GM18873 (cell line): ENCODE results near the gene PAOX.

ENCODE experiments used
- ATAC-seq: cut with Tn5 transposase; IDR thresholded peaks from one replicate; pipeline ENCODE4 v1.9.1; 2021; ENCODE audit warnings: mild to moderate bottlenecking, moderate library complexity, moderate number of reproducible peaks; ENCODE audit not compliant: unreplicated experiment, low FRiP score

Gene PAOX

DNA sequence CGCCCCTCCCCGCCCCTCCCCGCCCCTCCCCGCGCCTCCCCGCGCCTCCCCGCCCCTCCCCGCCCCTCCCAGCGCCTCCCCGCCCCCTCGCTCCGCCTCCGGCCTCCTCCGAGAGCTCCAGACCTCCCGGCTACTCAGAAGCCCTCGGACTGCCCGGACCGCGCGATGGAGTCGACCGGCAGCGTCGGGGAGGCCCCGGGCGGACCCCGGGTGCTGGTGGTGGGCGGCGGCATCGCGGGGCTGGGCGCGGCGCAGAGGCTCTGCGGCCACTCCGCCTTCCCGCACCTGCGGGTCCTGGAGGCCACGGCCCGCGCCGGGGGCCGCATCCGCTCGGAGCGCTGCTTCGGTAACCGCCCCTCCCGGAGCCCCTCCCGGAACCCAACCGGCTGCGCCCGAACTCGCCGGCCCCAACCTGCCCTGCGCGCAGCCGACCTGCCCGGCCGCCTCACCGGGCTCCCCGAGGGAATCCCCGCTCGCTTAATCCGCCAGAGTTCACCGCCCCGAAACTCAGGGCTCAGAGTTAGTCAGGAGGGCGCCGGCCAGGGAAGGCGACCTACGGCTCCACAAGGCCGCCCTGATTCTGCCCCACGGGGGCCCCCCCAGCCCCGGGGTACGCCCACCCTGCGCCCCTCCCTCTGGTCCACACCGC, at the start of gene PAOX:
Gene PAOX (plus strand): TSS at position 111 of the 649 bp plus-strand sequence. CDS start 55 bp downstream, at position 166.
- ATAC-seq = peak; percentile 41

DNA sequence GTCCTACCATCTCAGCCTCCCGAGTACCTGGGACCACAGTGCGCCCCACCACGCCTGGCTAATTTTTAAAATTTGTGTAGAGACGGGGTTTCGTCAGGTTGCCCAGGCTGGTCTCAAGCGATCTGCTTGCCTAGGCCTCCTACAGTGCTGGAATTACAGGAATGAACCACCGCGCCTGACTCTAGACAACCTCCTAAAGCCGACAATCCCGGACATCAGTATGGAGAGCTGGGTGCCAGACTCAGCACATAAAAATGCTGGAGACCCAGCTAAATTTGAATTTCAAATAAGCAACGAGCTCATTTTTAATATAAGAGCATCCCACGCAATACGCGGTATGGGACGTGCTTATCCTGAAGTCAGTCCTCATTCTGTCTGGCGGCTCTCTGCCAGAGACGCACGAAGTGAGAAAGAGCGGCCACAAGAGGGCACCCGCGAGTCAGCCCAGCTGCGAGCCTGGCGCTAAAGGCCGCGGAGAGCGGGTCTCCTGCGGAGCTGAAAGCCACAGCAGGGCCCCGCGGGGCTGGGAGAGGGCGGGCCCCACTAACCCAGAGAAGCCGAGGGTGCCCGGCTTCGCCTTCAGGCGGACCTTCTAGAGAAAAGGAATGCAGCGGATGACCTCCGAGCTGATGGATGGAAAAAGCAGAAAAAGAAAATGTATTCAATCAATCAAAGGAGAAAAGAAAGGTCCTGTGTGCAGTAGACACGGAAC, 49.4 kb upstream of the PAOX start:
- ATAC-seq = peak; percentile 81

DNA sequence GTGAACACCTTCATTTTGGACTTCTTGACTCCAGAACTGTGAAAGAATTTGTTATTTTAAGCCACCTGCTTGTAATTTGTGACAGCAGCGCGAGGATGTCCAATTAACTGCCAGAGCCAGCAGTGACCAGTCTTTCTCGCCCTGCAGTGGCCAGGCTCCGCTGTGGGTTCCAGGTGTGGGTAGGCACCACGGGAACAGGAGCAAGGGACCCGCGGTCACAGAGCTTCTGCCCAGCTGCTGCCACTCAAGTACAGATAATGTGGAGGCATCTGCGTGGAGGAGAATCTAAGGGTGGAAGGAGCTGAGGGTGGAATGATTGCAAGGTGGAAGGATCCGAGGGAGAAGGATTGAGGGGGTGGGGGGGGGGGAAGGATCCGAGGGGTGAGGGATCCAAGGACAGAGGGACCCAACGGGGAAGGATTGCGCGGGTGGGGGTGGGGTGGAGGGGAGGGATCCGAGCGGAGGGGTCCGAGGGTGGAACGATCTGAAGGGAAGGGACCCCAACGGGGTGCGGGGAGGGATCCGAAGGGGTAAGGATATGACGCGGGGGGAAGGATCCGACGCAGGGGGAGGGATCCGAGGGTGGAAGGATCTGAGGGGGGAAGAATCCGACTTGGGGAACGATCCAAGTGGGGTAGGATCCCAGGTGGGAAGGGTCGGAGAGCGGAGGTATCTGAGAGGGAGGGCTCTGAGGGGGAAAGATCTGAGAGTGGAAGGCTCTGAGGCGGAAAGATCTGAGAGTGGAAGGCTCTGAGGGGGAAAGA, 45.9 kb upstream of the PAOX start:
- no peak for ATAC-seq

DNA sequence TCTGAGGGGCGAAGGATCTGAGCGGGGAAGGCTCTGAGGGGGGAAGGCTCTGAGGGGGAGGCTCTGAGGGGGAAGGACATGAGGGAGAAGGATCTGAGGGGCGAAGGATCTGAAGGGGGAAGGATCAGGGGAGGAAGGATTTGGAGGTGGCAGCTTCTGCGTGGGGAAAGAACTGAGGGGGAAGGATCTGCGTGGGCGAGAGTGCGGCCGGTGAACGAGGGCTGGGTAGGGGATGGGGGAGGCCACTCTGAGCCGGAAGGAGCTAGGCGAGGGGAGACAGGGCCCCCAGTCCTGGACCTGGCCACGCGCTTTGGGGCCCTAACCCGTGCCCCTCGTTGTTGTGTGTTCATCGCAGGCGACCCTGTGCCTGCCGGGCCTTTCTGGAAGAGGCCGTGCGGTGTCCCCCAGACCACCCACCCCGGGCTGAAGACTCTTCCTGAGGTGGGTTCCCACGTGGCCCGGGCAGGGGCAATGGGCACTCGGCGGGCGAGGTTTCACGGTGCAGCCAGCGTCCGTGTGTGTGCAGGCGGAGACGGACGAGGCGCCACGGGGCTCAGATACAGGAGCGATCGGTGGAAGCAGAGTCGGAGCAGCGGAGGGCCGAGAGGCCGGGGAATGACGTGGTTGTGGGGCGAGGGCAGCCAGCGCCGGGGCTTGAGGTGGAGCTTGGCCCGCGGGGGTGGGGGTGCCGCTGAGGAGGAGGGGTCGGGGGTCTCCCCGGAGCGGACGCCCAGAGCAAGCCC, 44.4 kb upstream of the PAOX start:
- ATAC-seq = no peak

DNA sequence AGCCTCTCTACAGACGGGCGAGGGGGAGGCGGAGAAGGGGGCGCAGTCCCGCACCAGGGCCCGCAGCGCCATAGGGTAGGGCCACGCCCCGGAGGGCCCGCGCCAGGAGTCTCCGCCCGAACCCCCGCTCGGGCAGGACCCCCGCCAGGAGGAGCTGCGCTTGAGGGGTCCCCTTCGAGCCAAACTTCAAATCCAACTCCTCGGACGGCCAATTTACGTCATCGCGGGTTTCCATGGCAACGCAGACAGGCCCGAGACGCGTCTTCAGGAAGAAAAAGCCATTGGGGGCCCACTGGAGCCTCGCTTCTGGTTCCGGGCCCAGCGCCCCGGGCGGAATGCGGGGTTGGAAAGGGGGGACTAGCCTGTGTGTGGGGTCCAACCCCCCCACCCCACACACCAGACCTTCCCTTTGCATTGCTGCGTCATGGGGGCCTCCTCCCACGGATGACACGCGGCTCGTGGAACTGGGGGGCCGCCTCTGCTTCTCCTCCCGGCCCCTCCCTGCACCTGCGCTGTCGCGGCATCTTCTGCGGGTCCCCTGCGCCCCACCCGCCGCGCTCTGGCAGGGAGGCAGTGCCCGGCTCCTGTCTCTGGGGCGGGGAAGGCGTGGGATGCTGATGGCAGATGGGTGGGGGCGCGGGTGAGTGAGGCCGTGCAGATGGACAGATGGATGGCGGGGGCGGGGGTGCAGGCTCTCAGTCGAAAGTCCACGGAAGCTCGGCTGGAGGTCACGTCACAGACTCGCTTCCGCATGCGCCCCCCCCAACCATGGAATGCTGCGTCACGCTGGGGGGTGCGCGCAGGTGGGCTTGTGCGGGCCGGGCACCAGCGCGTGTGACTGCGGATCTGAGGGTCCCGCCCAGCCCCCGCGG, 43.6 kb upstream of the PAOX start:
- ATAC-seq = no peak

DNA sequence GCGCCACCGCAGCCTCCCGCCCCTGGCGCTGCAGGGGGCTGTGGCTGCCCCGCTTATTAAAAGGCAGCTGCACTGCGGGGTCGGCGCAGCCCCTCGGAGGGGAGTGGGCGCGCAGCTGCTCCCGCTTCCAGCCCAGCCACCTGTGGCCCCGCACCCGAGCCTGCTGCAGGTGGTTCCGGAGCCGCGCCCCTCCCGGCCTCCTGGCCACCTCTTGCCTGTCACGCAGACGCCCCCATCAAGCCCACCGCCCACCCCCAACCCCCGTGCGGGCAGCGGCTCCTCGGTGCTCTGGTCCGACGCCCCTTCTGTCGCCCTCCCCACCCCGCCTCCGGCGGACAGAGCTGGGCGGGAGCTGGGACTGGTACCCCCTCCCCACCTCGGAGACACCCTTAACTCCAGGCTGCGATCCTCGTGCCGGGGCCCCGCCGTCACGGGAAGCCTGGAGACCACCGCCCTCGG, 42.9 kb upstream of the PAOX start:
- no peak for ATAC-seq

DNA sequence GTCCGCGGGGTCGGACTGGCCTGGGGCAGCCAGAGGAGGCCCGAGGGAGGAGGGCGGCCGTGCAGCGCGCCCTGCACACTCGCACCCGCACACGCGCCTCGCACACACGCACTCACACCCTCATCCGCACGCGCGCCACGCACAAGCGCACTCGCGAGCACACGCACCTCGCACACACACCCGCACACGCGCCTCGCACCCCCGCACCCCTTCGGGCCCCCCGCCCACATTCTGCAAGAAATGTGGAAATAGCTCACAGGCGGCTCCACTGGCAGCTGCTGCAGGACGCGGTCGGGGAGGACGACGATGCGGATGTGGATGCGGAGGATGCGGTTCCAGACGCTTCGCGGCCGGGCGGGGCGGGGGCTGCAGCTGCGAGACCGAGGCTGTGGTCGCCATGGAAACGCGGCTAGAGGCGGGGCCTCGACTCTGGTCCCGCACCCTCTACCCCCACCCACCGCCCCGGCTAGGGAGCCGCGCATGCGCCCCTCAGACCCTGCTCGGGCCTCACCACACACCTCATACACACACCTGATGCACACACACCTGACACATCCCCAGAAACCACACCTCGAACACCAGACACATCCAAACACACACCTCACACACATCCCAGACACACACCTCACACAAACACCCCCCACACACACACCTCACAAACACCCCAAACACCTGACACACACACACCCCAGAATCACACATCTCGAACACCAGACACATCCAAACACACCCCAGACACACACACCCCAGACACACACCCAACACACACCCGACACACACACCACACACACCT, 42.3 kb upstream of the PAOX start, which contains the start of gene CALY:
Gene CALY (minus strand): TSS at position 320 of the 793 bp plus-strand sequence. CDS start 7,907 bp downstream, outside the sequence.
- no peak for ATAC-seq

DNA sequence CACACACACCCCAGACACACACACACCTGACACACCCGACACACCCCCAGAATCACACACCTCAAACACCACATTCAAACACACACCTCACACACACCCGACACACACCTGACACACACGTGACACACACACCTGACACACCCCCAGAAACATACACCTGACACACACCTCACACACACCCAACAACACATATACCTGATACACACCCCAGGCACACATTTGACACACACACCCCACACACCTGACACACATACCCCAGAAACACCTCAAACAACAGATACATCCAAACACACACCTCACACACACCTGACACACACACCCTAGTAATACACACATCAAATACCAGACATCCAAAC, 41.7 kb upstream of the PAOX start:
- no peak for ATAC-seq

DNA sequence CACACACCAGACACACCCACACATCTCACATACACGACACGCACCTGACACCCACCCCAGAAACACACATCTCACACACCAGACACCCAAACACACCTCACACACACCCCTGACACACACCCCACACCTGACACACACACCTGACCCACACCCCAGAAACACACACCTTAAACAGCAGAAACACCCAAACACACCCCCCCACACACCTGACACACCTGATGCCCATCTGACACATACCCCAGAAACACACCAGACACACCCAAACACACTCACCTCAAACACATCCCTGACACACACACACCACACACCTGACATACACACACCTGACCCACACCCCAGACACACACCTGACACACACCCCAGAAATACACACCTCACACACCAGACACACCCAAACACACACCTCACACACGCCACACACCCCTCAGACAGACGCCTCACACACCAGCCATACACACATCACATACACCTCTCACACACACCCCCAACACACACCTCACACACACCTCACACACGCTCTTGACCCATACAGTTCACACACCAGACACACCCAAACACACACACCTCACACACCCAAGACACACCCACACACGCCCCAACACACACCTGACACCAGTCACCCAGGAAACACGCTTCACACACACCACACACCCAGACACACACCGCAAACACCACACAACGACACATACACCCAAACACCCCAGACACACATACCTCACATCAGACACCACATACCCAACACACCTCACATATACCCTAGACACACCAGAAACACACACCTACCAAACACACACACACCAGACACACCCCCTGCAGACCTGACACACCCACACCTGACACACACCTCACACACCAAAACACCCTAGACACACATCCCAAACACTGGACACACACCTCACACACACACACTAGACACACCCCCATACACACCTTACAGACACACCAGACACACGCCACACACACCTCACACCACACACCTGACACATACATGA, 40.7 kb upstream of the PAOX start:
- no peak for ATAC-seq

DNA sequence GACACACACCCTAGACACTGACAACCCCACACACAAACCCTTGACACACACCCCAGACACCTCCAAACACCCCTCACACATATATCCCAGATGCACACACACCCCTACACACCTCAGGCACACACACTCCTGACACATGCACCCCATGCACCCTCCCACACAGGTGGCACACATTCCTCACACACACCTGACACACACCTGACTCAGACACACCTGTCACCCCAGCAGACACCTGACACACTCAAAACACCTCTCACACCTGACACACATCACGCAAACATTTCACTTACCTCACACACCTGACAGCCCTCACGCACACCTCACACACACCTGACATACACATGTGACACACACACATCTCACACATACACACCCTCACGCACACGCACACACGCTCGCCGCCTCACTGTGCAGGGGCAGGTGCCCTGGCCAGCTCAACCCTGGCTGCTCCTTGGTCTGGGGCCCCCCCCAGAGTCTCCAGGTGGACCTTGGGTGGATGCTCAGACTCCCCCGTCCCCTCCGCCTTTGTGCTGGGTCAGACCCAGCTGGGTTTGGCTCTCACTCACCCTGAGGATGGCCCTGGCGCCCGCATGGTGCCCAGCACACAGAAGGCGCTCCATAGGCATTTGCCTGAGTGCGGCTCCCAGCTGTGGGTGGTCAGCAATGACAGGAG, 39.2 kb upstream of the PAOX start:
- no peak for ATAC-seq

DNA sequence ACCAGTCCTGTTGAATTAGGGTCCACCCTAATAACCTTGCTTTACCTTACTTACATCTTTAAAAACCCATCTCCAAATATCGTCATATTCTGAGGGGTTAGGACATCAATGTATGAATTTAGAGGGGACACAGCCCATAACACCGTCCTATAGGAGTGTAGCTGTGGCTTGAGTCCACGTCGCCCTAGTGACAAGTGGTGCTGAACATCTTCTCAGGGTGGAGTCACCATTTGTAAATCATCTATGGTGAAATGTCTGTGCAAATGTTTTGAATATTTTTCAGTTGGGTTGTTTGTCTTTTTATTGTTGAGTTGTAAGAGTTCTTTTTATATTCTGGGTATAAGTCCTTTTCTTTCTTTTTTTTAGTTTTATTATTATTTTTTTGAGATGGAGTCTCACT, 37.1 kb upstream of the PAOX start:
- no peak for ATAC-seq

DNA sequence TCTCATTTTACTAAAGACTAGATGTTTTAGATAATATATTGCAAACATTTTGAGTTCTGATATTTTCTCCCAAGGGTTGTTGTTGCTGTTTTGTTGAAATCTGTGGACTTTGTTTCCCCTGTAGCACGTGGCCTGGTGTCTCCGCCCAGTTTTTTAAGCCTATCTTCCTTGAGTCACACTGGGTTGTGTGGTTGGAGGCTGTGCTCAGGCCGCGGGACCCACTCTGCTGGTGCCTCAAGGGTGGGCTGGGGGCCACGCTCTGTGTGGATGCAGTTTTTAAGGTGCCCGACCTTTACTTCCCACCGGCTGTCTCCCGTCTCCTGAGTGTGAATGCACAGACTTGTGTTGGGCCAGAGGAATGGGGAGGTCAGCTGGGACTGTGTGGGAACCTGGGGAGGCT, 36.1 kb upstream of the PAOX start:
- ATAC-seq = no peak

DNA sequence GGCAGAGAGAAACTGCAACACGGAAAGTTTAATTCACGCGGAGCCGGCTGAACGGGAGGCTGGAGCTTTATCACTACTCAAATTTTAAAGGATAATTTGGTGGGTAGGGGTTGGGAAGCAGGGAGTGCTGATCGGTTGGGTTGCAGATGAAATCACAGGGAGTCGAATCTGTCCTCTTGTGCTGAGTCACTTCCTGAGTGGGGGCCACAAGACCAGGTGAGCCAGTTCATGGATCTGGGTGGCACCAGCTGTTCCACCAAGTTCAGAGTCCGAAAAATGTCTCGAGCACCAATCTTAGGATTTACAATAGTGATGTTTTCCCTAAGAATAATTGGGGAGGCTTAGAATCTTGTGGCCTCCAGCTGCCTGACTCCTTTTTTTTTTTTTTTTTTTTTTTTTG, 35.5 kb upstream of the PAOX start:
- ATAC-seq = no peak

DNA sequence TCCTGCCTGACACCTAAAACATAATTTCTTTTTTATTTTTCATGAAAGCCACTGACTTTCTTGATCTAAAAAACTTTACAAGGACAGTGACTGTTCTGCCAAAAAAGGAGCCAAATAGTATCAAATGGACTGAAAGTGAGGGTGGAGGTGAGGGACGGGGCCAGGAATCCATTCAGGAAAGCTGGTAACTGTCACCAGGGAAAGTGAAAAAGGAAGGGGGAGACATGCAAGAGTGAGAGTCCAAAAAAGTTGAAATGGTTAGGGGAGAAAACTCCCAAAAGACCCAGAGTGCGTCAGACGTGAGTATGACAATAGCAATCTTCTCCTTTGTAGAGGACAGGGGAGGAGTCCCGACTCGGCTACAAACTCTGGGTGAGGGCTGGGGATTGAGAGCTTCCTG, 34.8 kb upstream of the PAOX start:
- ATAC-seq = no peak

DNA sequence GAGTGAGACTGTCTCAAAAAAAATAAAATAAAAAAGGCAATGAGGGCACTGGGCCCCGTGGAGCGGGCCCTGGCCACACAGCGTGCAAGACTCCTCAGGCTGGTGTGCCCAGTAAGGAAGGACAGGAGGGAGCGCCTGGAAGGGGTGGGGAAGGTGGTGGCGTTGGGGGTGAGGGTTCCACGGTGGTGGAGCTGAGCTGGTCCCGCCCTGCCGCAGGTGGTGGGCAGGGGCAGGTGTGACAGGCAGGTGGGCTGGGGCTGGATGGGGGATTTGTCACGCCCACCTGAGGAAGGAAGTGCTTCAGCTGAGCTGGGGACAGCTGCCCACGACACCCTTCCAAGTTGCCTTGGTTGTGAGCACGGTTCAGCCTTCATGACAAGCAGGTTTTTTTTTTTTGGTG, 32.6 kb upstream of the PAOX start:
- ATAC-seq = no peak

DNA sequence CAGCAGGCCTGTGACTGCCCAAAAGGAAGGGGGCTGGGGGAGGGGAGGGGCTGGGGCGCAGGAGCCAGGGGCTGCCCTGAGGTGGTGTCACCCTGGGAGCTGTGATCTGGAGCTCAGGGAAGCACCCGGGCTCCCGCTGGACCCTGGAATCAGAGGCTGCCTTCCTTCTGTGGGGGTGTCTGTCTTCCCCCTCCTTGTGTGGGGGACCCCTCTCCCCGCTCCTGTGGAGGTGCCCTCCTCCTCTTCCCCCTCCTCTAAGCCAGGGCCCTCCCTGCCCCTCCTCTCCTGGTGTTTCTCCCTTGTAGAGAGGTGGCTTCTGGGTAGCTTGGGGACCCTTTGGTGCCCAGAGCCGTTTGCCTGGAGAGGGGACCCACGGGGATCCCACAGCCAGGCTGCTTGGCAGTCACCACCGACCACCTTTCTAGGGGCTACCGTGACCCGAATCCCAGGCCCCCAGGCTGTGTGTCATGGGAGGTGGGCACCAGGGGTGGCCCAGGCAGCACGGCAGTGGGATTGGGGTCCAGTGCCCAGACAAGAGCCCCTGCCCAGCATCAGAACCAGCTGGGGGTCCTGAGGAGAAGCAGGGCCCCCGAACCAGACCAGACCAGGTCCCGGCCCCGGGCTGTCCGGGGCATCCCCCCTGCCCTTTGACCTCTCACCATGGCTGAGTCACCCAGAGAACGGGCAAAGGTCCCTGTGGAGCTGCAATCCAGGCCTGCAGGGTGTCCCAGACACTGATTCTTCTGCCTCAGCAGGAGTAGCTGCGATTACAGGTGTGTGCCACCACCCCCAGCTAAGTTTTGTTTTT, 31.1 kb upstream of the PAOX start:
- ATAC-seq = no peak
